ENCODE measurements around the gene ZC3H12D.
A peak's percentile ranks its signal among the peaks of the same experiment; 100 is the strongest.
"Not testable (repeated sequence)": the region's sequence is repeated elsewhere in the genome, so short reads cannot be mapped to it uniquely, and the experiment has no call there.

Gene ZC3H12D

DNA sequence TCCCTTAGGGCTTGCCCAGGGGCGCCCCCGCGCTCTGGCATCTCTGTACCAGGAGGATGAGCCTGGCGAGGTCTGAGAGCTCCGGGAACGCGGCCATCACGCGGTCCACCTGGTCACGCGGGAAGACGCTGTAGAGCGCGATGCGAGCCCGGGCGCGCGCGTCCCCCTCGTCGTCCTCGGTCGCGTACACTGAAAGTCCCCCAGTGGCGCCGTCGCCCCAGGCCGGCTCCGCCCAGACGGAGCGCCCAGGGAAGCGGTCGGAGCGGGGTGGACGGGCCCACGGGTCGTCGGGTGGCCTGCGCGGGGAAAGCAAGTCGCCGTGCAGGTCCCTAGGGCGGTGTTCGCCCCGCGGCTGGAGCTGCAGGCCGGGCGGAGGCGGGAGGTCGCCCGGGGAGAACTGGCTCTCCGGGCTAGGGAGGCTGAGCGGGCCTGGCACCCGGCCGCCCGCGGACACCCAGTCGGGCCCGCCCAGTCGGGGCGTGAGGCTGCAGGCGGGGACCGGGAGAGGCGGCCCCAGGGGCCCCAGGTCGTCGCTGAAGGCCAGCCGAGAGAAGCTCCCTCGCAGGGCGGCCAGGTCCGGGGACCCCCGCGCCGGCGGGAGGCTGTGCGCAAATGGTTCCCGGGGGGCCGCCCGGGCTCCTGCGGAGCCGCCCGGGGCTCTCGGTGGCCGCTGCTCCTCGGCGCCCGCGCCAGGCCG lies 34.0 kb downstream of the ZC3H12D start:
- H3K27me3 Mint-ChIP-seq, result no peaks in the 10 kb centered on the region
- H3K27ac Mint-ChIP-seq, result no peak overlapping the region
- peaks cover 10% of the 10 kb centered on the region for H3K4me1 Mint-ChIP-seq
- DNase-seq, result no peak
- CTCF ChIA-PET, result interaction anchor here (0.8 kb wide), 1 partner anchor 66 kb away, joined by 3 read pairs; no protein-coding TSS in a partner anchor
- peaks cover 10% of the 10 kb centered on the region for H3K36me3 Mint-ChIP-seq
- H3K4me3 Mint-ChIP-seq, result peak overlapping the region; percentile 35
- H3K9me3 Mint-ChIP-seq, result no peaks in the 10 kb centered on the region

DNA sequence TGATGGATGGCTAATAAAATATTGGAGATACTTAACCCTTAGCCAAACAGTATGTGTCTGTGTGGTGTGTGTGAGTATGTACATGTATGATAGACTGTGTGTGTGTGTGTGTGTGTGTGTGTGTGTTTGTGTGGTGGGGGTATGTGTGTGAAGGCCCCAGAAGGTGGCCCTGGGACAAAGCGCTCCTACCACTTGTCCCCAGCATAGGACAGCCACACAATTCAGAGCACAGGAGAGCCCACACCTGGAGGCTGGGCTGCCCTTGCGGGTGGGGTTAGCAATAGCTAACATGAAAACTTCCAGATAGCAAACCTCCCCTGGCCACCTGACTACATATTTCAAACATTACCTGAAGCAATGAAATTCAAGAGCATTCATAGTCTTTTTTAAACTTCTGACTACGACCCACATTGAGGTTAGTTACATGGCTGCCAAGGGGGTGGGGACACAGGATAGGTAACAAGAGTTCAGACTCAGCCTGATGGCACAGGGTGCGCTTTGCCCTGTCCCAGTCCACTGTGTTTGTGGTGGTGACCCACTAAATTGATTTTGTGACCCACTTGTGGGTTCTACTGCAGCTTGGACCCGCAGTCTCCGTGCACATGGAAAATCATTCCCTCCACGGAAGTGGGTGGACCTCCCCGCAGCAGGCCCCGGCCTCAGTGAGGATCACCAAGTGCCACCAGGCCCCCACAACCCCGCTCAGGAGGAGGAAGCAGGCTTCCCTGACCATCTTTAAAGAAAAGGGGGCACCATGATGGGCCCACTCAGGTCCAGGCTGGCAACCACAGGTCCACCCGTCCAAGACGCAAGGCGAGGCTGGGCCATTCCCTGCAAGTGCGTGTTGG lies 34.8 kb downstream of the ZC3H12D start:
- Mint-ChIP-seq H3K36me3 (peaks cover 10% of the 10 kb centered on the region), H3K9me3 (no peaks in the 10 kb centered on the region), H3K27ac (no peak overlapping the region), H3K4me3 (peak overlapping the region; percentile 35), H3K27me3 (no peaks in the 10 kb centered on the region), H3K4me1 (peaks cover 10% of the 10 kb centered on the region)
- CTCF ChIA-PET, result interaction anchor here (0.7 kb wide), 1 partner anchor 264 kb away, joined by 3 read pairs; no protein-coding TSS in a partner anchor
- DNase-seq, result no peak

DNA sequence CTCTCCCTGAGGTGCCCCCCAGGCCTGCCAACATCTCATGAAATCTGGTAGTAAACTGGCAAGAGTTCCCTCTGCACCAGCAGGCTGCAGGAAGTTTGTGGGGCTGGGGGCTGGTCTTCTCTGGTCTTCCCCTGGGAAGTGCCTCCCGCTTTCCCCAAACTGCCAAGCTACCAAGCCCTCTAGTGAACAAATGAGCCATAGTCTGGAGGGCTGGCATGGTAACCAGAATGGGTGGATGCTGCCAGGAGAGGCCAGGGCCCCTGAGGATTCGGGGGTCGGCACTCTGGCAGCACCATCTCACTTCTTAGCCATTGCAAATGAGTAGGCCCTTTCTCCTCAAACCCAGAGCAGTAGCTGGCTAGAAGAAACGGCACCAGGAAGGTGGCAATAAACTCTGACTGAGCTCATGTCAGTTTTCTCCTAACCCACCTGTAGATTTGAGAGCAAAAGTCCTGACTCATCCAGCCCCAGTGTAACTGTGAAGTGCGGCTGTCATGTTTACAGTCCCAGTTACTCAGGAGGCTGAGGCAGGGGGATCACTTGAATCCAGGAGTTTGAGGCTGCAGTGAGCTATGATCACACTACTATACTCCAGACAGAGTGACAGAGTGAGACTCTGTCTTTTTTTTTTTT lies 35.9 kb downstream of the ZC3H12D start:
- CTCF ChIA-PET, result interaction anchor here (0.7 to 6.8 kb wide), 2 partner anchors 16 to 263 kb away, joined by 3 to 31 read pairs; no protein-coding TSS in a partner anchor
- no peak for DNase-seq
- peaks cover 10% of the 10 kb centered on the region for H3K36me3 Mint-ChIP-seq
- H3K4me1 Mint-ChIP-seq, result peaks cover 8% of the 10 kb centered on the region
- no peak overlapping the region for H3K4me3 Mint-ChIP-seq
- peaks cover 3% of the 10 kb centered on the region for H3K9me3 Mint-ChIP-seq
- no peaks in the 10 kb centered on the region for H3K27me3 Mint-ChIP-seq
- no peak overlapping the region for H3K27ac Mint-ChIP-seq

DNA sequence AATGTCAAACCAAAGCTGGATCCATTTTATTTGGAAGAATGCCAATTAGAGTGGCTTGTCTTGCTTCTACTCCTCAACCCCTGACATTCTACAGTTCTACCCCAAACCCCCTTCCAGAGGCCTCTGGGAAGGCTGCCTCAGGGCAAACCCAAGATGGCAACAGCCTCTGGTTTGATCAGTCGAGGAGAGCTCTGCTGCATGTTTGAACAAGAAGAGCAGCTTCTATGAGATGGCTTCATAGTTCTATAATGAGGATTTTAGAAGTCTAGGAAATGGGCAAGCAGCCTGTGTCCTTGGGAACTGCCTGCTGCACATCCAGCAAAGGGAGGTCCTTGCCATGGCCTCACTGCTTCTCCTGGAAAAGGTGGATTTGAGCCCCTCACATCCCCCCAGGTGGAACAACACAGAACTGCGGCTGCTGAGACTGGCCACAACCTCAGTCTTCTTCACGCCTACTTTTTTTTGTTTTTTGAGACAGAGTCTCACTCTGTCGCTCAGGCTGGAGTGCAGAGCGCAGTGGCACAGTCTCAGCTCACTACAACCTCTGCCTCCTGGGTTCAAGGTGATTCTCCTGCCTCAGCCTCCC lies 37.9 kb downstream of the ZC3H12D start:
- DNase-seq, result no peak
- Mint-ChIP-seq H3K27ac (no peak overlapping the region), H3K4me1 (peaks cover 5% of the 10 kb centered on the region), H3K27me3 (peaks cover 3% of the 10 kb centered on the region), H3K9me3 (peaks cover 3% of the 10 kb centered on the region), H3K36me3 (peaks cover 7% of the 10 kb centered on the region), H3K4me3 (no peak overlapping the region)
- CTCF ChIA-PET, result interaction anchor here (0.6 to 6.8 kb wide), 4 partner anchors 14 to 419 kb away, joined by 3 to 31 read pairs (median 4); no protein-coding TSS in a partner anchor

DNA sequence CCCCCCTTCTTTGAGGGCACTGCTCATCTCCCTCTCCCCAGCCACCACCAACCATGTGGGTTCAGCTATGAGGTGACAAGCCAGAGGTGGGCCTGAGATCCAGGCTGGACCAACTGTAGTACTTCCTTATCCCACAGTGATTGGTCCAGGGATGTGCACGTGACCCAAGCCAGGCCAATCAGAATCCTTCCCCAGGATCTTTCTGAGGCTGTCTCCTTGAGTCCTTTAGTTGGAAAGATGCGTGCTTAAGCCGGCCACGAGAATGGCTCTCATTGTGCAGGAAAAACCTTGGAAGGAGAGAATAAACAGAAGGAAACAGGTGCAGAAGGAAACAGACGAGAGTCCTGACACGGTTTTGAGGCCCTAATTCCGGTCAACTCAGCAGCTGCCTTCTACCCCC lies 39.2 kb downstream of the ZC3H12D start:
- Mint-ChIP-seq H3K9me3 (peaks cover 3% of the 10 kb centered on the region), H3K4me3 (no peak overlapping the region), H3K27me3 (peaks cover 3% of the 10 kb centered on the region), H3K27ac (no peak overlapping the region), H3K4me1 (peaks cover 3% of the 10 kb centered on the region), H3K36me3 (peaks cover 5% of the 10 kb centered on the region)
- CTCF ChIA-PET, result interaction anchor here (0.8 to 6.8 kb wide), 6 partner anchors 10 to 878 kb away, joined by 3 to 31 read pairs (median 4); no protein-coding TSS in a partner anchor
- no peak for DNase-seq

DNA sequence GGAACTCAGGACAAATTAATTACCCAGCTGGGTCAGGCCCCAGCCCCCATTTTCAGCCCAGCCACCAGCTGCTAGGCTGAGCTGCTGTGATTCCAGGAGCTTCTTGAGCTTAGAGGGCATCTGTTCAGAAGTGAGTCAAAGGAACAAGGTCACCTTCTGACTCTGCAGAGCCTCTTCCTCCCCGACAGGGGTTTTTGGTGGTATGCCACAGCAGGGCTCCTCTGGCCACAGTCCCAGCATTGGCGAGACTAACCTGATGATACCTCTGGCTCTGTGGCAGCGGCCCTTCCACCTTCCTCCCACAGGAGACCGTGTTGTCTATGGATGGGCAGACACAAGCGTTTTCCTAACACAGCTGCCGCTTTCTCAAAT lies 39.7 kb downstream of the ZC3H12D start:
- Mint-ChIP-seq H3K4me1 (peaks cover 2% of the 10 kb centered on the region), H3K36me3 (peaks cover 5% of the 10 kb centered on the region), H3K27ac (peak overlapping the region; percentile 11), H3K4me3 (no peak overlapping the region), H3K9me3 (peaks cover 3% of the 10 kb centered on the region), H3K27me3 (peaks cover 3% of the 10 kb centered on the region)
- CTCF ChIA-PET, result interaction anchor here (0.8 to 6.8 kb wide), 6 partner anchors 10 to 878 kb away, joined by 3 to 31 read pairs (median 4); no protein-coding TSS in a partner anchor
- no peak for DNase-seq

DNA sequence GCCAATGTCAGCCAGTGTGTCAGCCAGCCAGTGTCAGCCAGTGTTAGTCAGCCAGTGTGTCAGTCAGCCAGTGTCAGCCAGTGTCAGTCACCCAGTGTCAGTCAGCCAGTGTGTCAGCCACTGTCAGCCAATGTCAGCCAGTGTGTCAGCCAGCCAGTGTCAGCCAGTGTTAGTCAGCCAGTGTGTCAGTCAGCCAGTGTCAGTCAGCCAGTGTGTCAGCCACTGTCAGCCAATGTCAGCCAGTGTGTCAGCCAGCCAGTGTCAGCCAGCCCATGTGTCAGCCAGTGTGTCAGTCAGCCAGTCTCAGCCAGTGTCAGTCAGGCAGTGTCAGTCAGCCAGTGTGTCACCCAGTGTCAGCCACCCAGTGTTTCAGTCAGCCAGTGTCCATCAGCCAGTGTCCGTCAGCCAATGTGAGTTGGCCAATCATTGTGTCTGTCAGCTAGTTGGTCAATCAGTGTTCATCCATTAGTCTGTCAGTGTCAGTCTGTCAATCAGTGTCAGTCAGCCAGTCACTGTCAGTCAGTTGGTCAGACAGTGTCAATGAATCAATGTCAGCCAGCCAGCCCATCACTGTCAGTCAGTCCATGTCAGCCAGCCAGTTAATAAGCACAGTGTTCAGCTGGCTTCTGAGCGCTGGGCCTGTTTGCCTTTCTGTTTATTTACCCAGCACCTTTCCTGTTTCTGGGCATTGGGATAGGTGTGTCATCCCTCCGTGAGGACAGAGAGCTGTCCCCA lies 40.3 kb downstream of the ZC3H12D start:
- H3K27ac Mint-ChIP-seq, result peak overlapping the region; percentile 11
- not testable (repeated sequence) for H3K9me3 Mint-ChIP-seq, H3K4me3 Mint-ChIP-seq, H3K4me1 Mint-ChIP-seq, DNase-seq, H3K36me3 Mint-ChIP-seq, H3K27me3 Mint-ChIP-seq
- CTCF ChIA-PET, result interaction anchor here (0.8 to 6.8 kb wide), 5 partner anchors 12 to 877 kb away, joined by 3 to 31 read pairs (median 3); no protein-coding TSS in a partner anchor

DNA sequence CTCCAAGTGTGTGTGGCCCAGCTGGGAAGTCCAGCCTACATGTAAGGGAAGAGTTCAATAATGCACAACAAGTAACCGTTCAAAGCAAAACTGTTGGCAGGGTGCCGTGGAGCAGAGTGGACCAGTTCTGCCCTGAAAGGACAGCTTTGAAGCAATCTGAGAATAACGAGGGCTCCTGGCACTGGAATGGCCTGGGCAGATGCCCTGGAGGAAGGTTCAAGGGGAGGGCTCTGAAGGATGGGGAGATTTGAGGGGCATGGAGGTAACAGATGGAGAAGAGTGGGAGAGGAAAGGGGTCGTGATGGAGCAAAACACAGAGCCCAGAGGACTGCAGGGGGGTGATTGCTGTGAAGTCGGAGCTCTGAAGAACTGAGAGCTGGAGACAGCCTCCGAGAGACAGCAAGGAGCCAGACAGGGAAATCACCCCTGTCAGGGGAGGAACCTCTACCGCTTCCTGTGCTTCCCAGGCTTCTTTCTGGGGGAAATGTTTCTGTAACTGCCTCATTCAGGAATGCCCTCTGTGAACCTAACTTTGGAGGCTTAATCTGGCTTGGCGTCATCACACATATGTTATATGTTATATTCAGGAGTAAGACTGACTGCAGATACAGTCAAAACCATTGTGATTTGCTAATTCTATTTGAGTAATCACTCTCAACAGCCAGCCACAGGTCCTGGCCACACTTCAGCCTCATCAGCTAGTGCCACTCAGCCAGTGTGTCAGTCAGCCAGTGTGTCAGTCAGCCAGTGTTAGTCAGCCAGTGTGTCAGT lies 41.2 kb downstream of the ZC3H12D start:
- Mint-ChIP-seq H3K27ac (no peak overlapping the region), H3K36me3 (no peaks in the 10 kb centered on the region), H3K4me3 (no peak overlapping the region), H3K4me1 (no peaks in the 10 kb centered on the region), H3K9me3 (peaks cover 3% of the 10 kb centered on the region), H3K27me3 (peaks cover 3% of the 10 kb centered on the region)
- no peak for DNase-seq
- CTCF ChIA-PET, result interaction anchor here (0.9 to 6.8 kb wide), 2 partner anchors 11 to 73 kb away, joined by 4 to 31 read pairs; no protein-coding TSS in a partner anchor

DNA sequence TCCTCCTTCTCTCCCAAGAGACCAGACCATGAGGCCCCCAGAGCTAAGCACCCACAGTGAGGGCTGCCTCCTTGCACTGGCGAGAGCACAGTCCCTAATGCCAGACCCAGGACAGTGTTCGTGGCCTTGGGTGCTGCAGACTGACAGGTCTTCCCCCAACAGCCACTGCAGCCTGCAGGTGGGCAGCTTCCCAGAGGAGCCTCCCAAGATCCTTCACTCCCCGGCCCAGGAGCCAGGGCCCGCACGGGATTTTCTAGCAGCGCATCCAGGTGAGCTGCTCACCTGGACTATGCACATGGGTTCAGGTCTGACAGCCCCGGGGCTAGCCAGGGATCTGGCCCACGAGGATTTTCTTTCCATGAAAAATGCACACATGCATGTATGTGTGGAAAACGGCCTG lies 43.1 kb downstream of the ZC3H12D start:
- Mint-ChIP-seq H3K27me3 (peaks cover 3% of the 10 kb centered on the region), H3K4me3 (no peak overlapping the region), H3K9me3 (peaks cover 3% of the 10 kb centered on the region), H3K4me1 (peaks cover 14% of the 10 kb centered on the region), H3K36me3 (no peaks in the 10 kb centered on the region), H3K27ac (no peak overlapping the region)
- DNase-seq, result no peak
- CTCF ChIA-PET, result interaction anchor here (3.0 kb wide), 1 partner anchor 75 kb away, joined by 9 read pairs; no protein-coding TSS in a partner anchor

DNA sequence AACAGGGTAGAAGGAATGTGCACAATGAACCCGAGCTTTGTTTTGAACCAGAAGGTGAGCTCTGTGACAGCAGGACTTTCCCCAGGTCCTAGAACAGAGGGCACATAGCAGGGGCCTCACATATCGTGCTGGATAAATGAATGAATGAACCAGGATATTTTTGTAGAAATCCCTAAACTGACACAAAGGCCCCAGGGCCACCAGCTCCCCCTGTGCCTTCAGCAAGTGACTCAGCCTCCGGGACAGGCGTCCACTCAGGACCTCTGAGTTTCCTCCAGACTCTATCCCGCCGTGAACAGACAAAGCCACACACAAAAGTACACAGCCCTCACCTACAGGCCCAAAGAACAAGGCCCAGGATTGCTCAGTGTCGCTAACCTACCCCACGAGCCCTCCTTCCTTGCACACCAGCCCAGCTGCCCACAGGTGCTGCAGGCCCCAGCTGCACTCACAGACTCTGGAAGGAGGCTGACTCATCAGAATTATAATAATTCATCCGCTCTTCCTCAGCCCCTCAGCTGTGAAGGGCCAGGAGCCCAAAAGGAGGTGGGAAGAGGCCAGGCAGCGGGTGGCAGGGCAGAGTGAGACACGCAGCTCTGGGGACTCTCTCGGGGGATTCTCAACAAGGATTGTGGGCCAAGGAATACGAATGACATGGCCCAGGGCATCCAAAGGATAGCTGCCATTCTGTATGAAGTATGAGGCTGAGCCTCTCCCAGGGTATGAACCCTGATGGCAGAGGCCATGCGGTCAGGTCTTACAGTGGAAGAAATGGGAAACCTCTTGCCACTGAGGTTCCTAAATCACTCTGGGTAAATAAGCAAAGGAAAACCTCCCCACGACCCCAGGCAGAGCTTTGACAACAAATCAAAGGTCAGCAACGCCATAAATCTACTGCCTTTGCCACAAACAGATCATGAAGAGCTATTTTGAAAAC lies 43.8 kb downstream of the ZC3H12D start:
- H3K9me3 Mint-ChIP-seq, result peaks cover 3% of the 10 kb centered on the region
- H3K36me3 Mint-ChIP-seq, result no peaks in the 10 kb centered on the region
- CTCF ChIA-PET, result interaction anchor here (3.0 kb wide), 1 partner anchor 75 kb away, joined by 9 read pairs; no protein-coding TSS in a partner anchor
- H3K4me1 Mint-ChIP-seq, result peaks cover 14% of the 10 kb centered on the region
- H3K27me3 Mint-ChIP-seq, result peaks cover 3% of the 10 kb centered on the region
- H3K4me3 Mint-ChIP-seq, result no peak overlapping the region
- H3K27ac Mint-ChIP-seq, result no peak overlapping the region
- DNase-seq, result no peak

DNA sequence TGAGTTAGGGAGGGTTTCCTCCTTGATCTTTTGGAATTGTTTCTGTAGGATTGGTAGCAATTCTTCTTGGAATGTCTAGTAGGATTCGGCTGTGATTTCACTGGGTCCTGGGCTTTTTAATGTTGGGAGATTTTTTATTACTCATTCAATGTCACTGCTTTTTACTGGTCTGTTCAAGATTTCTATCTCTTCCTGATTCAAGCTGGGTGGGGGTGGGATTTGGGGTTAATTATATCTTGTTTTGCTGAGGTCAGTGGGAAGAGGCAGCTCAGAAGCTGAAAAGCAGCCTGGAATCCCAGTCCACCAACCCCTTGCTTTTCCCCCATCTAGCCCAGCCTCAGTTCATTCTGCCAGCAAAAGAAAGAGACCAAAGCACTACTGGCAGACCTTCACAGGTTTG lies 45.2 kb downstream of the ZC3H12D start:
- peaks cover 2% of the 10 kb centered on the region for H3K9me3 Mint-ChIP-seq
- no peak for DNase-seq
- H3K27me3 Mint-ChIP-seq, result peaks cover 3% of the 10 kb centered on the region
- no peaks in the 10 kb centered on the region for H3K36me3 Mint-ChIP-seq
- no peak overlapping the region for H3K4me3 Mint-ChIP-seq
- CTCF ChIA-PET, result interaction anchor here (0.5 to 3.0 kb wide), 3 partner anchors 75 to 882 kb away, joined by 3 to 9 read pairs (median 3); no protein-coding TSS in a partner anchor
- peaks cover 14% of the 10 kb centered on the region for H3K4me1 Mint-ChIP-seq
- H3K27ac Mint-ChIP-seq, result no peak overlapping the region

DNA sequence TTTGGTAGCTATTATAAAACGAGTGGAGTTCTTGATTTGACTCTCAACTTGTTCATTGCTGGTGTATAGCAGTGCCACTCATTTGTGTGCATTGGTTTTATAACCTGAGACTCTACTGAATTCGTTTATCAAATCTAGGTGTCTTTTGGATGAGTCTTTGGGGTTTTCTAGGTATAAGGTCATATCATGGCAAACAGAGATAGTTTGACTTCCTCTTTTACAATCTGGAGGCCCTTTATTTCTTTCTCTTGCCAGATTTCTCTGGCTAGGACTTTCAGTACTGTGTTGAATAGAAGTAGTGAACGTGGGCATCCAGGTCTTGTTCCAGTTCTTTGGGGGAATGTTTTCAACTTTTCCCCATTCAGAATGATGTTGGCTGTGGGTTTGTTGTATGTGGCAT lies 46.0 kb downstream of the ZC3H12D start:
- no peak for DNase-seq
- H3K27me3 Mint-ChIP-seq, result peaks cover 3% of the 10 kb centered on the region
- no peak overlapping the region for H3K4me3 Mint-ChIP-seq
- no peak overlapping the region for H3K27ac Mint-ChIP-seq
- CTCF ChIA-PET, result interaction anchor here (1.3 to 3.0 kb wide), 2 partner anchors 75 to 78 kb away, joined by 3 to 9 read pairs; no protein-coding TSS in a partner anchor
- H3K36me3 Mint-ChIP-seq, result no peaks in the 10 kb centered on the region
- H3K9me3 Mint-ChIP-seq, result no peaks in the 10 kb centered on the region
- peaks cover 14% of the 10 kb centered on the region for H3K4me1 Mint-ChIP-seq
